ENCODE measurements around the gene HOXB9. TPM values are rescaled to one million over a fixed set of nuclear protein-coding genes. Genes with fewer than 3 reads are reported as not detected.

HOXB9 gene
- total RNA-seq, 1 donor from 2014 or later: 14.5 TPM

- no peak for DNase-seq (ENCODE audit: extremely low read depth, low read depth, low spot score)
Observed at GRCh38 chr17:48588528-48588927, 37.6 kb downstream of the HOXB9 start.

GRCh38 chr17:48588074-48588415 lies 38.1 kb downstream of the HOXB9 start:
- DNase-seq (ENCODE audit: extremely low read depth, low read depth, low spot score): no peak

DNA sequence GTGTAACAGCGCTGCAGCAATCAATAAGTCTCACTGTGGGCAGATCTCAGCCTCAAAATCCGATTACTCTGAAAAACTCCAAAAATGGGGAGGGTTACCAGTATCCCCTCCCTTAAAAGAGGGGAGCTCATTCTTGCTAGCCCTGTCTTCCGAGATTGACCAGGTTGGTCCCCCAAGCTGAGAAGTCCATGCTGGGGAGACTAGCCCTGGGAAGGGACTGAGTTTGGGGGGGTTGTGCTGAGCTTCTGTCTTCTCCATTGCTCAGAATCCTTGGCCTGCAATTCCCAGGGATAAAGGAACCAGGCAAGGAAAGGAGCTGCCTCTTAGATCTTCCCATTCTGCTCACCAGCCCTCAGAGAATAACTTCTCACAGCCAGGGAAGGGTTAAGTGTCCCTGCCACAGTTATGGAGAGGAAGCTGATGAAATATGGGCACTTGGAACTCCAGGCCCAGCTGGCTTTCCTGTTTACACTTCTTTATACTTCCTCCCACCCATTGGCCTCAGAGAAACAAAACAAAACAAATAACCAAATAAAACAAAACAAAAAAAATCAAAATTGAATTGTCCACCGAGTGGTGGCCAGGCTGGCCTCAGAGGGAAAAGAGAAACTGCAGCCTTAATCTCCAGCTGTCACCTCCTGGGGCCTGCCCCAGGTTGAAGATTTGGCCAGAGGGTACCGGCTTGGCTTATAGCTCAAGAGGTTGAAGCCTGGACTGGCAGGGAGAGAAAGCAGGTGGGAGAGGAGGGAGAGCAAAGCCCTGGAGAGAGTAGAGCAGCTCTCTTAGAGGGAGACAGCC lies 38.7 kb downstream of the HOXB9 start:
- DNase-seq (ENCODE audit: extremely low read depth, low read depth, low spot score): no peak

DNA sequence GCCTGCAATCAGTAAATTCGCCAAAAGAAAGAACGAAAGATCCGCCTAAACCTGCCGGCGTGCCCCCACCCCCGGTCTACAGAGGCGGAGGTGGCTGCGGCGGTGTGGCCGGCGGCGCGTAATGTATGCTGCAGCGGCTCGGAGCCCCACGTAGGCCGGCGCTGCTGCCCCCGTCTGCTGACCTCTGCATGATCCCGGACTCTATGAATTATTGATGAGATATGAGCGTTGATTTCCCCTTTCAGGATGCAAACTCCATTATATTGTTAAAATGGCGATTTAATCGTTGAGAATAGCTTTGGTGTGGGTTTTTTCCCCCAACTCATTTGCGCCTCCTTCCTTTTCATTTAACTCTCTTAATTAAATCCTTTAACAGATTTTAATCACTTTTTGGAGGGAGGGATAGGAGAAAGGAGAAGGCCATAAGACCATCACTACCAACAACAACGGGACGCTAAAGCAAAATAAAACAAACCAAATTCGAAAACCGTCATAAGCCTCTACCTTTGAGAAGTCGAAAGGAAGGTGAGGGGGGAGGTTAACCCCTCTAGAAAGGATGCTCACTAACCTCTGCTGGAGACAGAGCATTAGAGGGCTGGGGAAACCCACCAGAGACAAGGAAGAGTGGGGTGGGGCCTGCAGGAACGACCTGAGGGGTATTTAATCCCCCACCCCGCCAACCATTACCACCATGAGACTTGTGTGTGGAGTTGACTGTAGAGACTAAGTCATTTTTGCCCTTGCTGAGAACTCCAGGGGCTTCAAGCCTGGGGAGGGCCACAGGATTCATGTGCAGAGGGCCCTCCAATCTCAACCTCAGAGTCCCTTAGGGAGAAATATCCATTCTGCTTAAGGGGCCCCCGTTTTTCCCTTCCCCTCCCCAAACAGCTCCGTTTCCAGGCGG lies 39.6 kb downstream of the HOXB9 start:
- DNase-seq (ENCODE audit: extremely low read depth, low read depth, low spot score): no peak

DNA sequence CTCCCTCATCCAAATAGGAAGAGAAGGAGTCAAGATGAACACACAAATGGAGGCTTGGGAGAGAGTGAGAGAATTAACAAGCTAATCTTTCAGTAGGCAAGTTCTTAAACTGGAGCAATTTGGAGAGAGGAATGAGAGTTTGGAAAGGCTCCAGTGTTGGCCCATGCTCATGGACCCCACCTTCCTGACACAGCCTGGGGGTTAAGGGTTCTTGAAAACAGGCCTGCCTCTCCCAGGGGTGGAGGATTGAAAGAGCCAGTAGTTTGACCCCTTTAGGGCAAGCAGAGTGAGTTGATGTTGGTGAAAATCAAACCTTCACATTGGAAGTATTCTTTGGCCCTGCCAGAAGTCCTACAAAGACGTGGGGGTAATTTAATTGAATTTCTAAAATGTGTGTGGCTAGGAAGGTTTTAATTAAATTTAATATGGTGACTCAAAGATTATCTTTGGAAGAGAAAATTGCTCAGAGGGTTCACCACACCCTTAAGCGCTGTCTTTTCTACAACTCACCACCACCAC lies 41.9 kb downstream of the HOXB9 start:
- DNase-seq (ENCODE audit: extremely low read depth, low read depth, low spot score): no peak

DNA sequence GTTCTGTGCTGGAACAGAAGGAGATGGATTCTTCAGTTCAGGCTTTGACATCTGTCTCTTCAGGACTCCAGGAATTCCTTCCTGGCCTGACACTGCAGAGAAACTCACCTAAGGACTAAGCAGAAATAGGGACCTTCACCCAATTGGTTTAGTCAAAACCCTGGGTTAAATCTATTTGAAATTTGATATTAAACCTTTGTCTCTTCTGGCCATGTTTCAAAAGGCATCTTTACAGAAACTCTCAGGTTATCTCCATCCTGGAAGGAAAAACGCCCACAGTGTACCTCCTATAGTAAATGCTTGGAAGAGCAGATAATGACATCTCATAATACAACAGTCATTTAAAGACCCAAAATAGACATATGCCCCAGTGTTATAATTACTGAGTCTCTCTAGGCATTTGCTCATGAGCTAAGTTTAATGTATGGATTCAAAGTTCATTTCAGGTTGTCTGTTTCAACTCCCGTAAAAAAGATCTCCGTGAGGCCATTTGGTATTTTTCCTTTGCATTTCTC lies 42.4 kb downstream of the HOXB9 start:
- DNase-seq (ENCODE audit: extremely low read depth, low read depth, low spot score): no peak

DNA sequence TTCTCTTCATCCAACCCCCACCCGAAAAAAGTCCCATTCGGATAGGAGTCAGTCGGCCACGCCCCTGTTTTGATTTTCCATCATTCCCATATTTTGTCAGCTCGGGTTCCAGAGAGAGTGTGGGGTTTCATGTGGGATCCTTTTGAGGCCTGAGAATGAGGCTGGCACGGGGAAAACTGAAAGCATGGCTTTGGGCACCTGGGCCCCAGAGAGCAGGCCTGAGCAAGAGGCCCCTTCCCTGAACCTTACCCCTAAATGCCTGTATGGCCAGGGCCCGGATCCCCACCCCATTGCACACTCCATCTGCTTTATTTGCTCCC lies 43.4 kb downstream of the HOXB9 start:
- DNase-seq (ENCODE audit: extremely low read depth, low read depth, low spot score): no peak

GRCh38 chr17:48579760-48580554 lies 46.2 kb downstream of the HOXB9 start:
- DNase-seq (ENCODE audit: extremely low read depth, low read depth, low spot score): no peak

- no peak for DNase-seq (ENCODE audit: extremely low read depth, low read depth, low spot score)
Observed at GRCh38 chr17:48579471-48579759, 46.7 kb downstream of the HOXB9 start.

- DNase-seq (ENCODE audit: extremely low read depth, low read depth, low spot score): no peak
Observed at GRCh38 chr17:48578616-48579470, 47.3 kb downstream of the HOXB9 start.

GRCh38 chr17:48577946-48578615 lies 48.1 kb downstream of the HOXB9 start, which contains the start of gene HOXB4:
TSS of gene HOXB4 (minus strand) at chr17:48578350. CDS start at chr17:48578319, 31 bp downstream.
- no peak for DNase-seq (ENCODE audit: extremely low read depth, low read depth, low spot score)

DNA sequence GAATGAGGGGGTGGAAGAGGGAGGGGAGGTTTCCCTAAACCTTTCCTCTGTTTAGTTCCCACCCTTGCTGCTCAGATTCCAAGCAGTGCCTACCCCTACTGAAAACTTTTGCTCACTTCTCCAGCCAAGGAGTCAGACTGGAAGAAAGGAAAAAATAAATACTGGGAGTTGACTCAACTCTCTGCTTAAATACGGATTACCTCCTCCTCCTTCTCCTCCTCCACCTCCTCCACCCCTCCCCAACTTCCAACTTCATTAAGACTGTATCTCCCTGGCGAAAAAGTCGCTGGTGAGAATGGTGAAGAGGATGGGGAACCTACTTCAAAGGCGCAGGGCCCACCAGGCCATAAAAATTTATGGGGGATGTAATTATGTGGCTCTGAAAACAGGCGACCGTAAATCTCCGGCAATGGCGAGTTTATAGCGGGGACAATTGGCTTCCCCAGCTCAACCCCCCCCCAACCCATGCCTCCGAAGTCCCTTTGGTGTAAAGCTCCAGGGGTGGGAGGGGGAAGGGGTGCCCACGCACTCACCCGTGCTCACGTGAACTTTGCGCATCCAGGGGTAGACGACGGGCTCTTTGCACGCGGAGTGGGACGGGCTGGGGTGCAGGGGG lies 48.7 kb downstream of the HOXB9 start:
- no peak for DNase-seq (ENCODE audit: extremely low read depth, low read depth, low spot score)

DNA sequence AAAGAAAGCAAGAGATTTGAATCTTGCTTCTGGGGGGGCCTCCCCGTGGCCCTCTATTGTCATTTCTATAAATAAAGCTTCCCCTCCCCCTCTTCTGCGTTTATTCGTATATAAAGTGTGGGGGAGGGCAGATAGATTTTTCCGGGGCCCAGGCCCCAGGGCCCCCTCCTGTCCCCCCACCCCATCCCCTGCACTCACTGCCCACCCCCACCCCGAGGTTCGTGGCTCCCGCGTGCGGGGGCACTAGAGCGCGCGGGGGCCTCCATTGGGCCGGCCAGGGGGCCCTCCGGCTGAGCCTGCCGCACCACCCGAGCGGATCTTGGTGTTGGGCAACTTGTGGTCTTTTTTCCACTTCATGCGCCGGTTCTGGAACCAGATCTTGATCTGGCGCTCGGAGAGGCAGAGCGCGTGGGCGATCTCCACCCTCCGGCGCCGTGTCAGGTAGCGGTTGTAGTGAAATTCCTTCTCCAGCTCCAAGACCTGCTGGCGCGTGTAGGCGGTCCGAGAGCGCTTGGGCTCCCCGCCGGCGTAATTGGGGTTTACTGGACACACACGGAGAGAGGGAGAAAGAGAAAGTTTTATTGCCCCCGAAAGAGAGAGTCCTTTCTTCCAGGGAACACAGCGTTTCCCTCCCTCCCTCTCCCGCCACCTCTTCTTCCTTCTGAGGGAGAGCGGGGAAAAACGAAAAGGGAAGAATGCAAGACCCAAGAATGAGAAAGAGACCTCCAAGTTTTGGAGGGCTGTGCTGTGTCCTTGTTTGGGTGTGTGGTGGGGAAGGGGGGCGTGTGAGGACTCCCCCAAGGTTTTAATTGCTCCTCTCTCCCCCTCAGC lies 49.5 kb downstream of the HOXB9 start:
- no peak for DNase-seq (ENCODE audit: extremely low read depth, low read depth, low spot score)

GRCh38 chr17:48575673-48576478 lies 50.3 kb downstream of the HOXB9 start:
- DNase-seq (ENCODE audit: extremely low read depth, low read depth, low spot score): no peak

- DNase-seq (ENCODE audit: extremely low read depth, low read depth, low spot score): no peak
Observed at GRCh38 chr17:48575066-48575582, 51.0 kb downstream of the HOXB9 start.

GRCh38 chr17:48574505-48575065 lies 51.6 kb downstream of the HOXB9 start:
- no peak for DNase-seq (ENCODE audit: extremely low read depth, low read depth, low spot score)

All from glomerular endothelial cell (primary cell).